HepG2 (cell line): Measurements from ENCODE around the gene FJX1. TPM values are rescaled to one million over a fixed set of nuclear protein-coding genes. Genes with fewer than 3 reads are reported as not detected.

Experiments used
- ARHGAP35 ChIP-seq: sonication (generic); formaldehyde crosslinking; IDR thresholded peaks from 2 replicates; pipeline ENCODE4 v1.9.0; 2022; ENCODE audit warnings: mild to moderate bottlenecking, inconsistent platforms, moderate library complexity, missing genetic modification reagents, borderline replicate concordance
- BCL6 ChIP-seq: IDR thresholded peaks from 2 replicates; pipeline ENCODE4 v1.6.1; 2016; ENCODE audit warnings: missing genetic modification reagents, missing compliant biosample characterization
- CEBPB ChIP-seq: IDR thresholded peaks from 2 replicates; pipeline ENCODE4 v1.6.1; 2011; ENCODE audit warnings: low read depth, low read length, improper control_type of control experiment, borderline replicate concordance
- DNMT1 ChIP-seq: sonication (generic); formaldehyde crosslinking; IDR thresholded peaks from 2 replicates; pipeline ENCODE4 v1.5.1; 2020; ENCODE audit warnings: mild to moderate bottlenecking, missing genetic modification reagents
- ETV6 ChIP-seq: sonication (generic); formaldehyde crosslinking; conservative IDR thresholded peaks from 2 replicates; pipeline ENCODE4 v1.4.0; 2020; ENCODE audit warnings: missing genetic modification reagents
- FOSL2 ChIP-seq: sonication (generic); formaldehyde crosslinking; IDR thresholded peaks from 2 replicates; pipeline ENCODE4 v1.4.0; 2020; ENCODE audit warnings: missing genetic modification reagents
- GATA4 ChIP-seq: sonication (generic); IDR thresholded peaks from 2 replicates; pipeline ENCODE4 v1.6.1; 2016; ENCODE audit warnings: antibody characterized with exemption, low read depth, borderline replicate concordance
- HDAC1 ChIP-seq: sonication (generic); formaldehyde crosslinking; IDR thresholded peaks from 2 replicates; pipeline ENCODE4 v1.5.1; 2020; ENCODE audit warnings: mild to moderate bottlenecking, missing genetic modification reagents
- HDAC2 ChIP-seq: sonication (generic); formaldehyde crosslinking; IDR thresholded peaks from 2 replicates; pipeline ENCODE4 v1.4.0; 2020; ENCODE audit warnings: missing genetic modification reagents
- MED1 ChIP-seq: sonication (generic); formaldehyde crosslinking; IDR thresholded peaks from 2 replicates; pipeline ENCODE4 v1.4.0; 2020; ENCODE audit warnings: missing genetic modification reagents
- NCOA2 ChIP-seq: sonication (generic); formaldehyde crosslinking; IDR thresholded peaks from 2 replicates; pipeline ENCODE4 v1.8.0; 2022; ENCODE audit warnings: inconsistent platforms
- RORA ChIP-seq: sonication (generic); formaldehyde crosslinking; IDR thresholded peaks from 2 replicates; pipeline ENCODE4 v1.5.0; 2020; ENCODE audit warnings: mild to moderate bottlenecking, missing genetic modification reagents, moderate library complexity
- SMYD3 ChIP-seq: sonication (generic); formaldehyde crosslinking; IDR thresholded peaks from 2 replicates; pipeline ENCODE4 v1.8.1; 2023; ENCODE audit warnings: mild to moderate bottlenecking, missing genetic modification reagents
- THAP11 ChIP-seq: IDR thresholded peaks from 2 replicates; pipeline ENCODE4 v1.6.1; 2016; ENCODE audit warnings: missing biosample characterization, missing genetic modification reagents
- ZBTB8A ChIP-seq: sonication (generic); formaldehyde crosslinking; IDR thresholded peaks from 2 replicates; pipeline ENCODE4 v1.4.0; 2020; ENCODE audit warnings: mild to moderate bottlenecking, low read depth, missing genetic modification reagents, borderline replicate concordance
- ZFP41 ChIP-seq: sonication (generic); formaldehyde crosslinking; IDR thresholded peaks from 2 replicates; pipeline ENCODE4 v1.4.0; 2020; ENCODE audit warnings: mild to moderate bottlenecking, missing genetic modification reagents, borderline replicate concordance
- ZNF230 ChIP-seq: sonication (generic); formaldehyde crosslinking; IDR thresholded peaks from 2 replicates; pipeline ENCODE4 v1.4.0; 2020; ENCODE audit warnings: mild to moderate bottlenecking, missing genetic modification reagents
- ZNF292 ChIP-seq: sonication (generic); formaldehyde crosslinking; IDR thresholded peaks from 2 replicates; pipeline ENCODE4 v1.8.1; 2022; ENCODE audit warnings: mild to moderate bottlenecking, low read depth, missing genetic modification reagents, borderline replicate concordance
- ZNF343 ChIP-seq: sonication (generic); formaldehyde crosslinking; IDR thresholded peaks from 2 replicates; pipeline ENCODE4 v1.4.0; 2020; ENCODE audit warnings: mild to moderate bottlenecking, missing genetic modification reagents
- ZNF354B ChIP-seq: sonication (generic); formaldehyde crosslinking; IDR thresholded peaks from 2 replicates; pipeline ENCODE4 v1.8.0; 2022; ENCODE audit warnings: mild to moderate bottlenecking, missing genetic modification reagents
- polyA plus RNA-seq, 8 experiments: library from polyadenylated mRNA; depleted of rRNA in 3 of 8; stranded (reverse) in 7 of 8; unstranded in 1 of 8; fragments of >200 nt; fragmentation: Illumina TruSeq in 4 of 8; extraction: Trizol in 4 of 8; gene quantifications; 2 replicates each; pipeline versions ENCODE4 v1.2.1 to v1.2.3, GENCODE V29; 2011 to 2016; ENCODE audit warnings: low read depth in 4 of 8, missing spikeins in 1 of 8, mixed read lengths in 1 of 8; ENCODE audit not compliant: insufficient read depth in 1 of 8
- total RNA-seq, 5 experiments: library from RNA; depleted of rRNA; stranded (reverse); fragments of >200 nt; fragmentation: Illumina TruSeq; extraction: Trizol; gene quantifications; 2 replicates each; pipeline ENCODE4 v1.2.3, GENCODE V29; 2016; ENCODE audit warnings: low read depth in 1 of 5
- TF ChIP-seq, protein P1 (sequence below): sonication (generic); formaldehyde crosslinking; IDR thresholded peaks from 2 replicates; pipeline ENCODE4 v1.5.0; 2020; ENCODE audit warnings: missing genetic modification reagents
- TF ChIP-seq, protein P2 (sequence below): sonication (generic); formaldehyde crosslinking; IDR thresholded peaks from 2 replicates; pipeline ENCODE4 v1.5.1; 2020; ENCODE audit warnings: missing genetic modification reagents, mild to moderate bottlenecking, borderline replicate concordance
- TF ChIP-seq, protein P3 (sequence below): sonication (generic); formaldehyde crosslinking; IDR thresholded peaks from 2 replicates; pipeline ENCODE4 v1.4.0; 2020; ENCODE audit warnings: missing genetic modification reagents
- TF ChIP-seq, protein P4 (sequence below): sonication (generic); formaldehyde crosslinking; IDR thresholded peaks from 2 replicates; pipeline ENCODE4 v1.4.0; 2020; ENCODE audit warnings: missing genetic modification reagents, low read depth, mild to moderate bottlenecking, borderline replicate concordance
- TF ChIP-seq, protein P5 (sequence below): sonication (generic); formaldehyde crosslinking; conservative IDR thresholded peaks from 2 replicates; pipeline ENCODE4 v1.4.0; 2020; ENCODE audit warnings: missing genetic modification reagents

FJX1 gene
- total and polyA plus RNA-seq, 2 of the 13 experiments (the other 11 are each of a cell fraction or from before 2014, with no cell fraction given), result 0.40 to 0.82 TPM

DNA sequence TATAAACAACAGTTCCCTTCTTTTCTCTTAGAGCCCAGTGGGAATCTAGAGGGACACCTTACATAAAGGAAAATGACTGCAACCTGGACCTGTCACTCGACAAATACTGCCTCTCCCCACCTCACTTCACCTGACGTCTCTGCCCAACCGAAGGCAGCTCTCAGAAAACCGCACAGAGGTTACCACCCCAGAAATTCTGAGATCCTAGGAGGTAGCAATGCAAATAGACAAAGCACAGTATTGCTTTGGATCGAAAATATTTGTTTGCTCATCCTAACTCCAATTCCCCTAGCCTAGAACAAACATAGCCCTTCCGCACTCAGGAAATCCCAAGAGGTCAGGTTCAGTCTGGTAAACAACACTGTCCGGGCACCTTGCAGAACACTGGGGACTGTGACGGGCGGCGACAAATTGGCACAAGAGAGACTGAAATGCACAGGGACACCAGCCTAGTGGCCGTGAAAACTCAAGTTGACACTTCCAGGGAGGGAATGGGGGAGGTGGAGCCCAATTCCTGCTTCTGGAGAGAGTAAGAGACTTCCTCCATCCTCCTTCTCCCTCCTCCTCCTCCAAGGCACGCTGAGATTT lies 43.9 kb downstream of the FJX1 start (continued):
- peak; percentile 61; the same call in 1 of the 2 replicates for TF ChIP-seq GATA4
- TF ChIP-seq ZFP41 (CRISPR knock-in tag), result no peak
- TF ChIP-seq FOSL2 (CRISPR knock-in tag), result peak; percentile 55; the same call in 1 of the 2 replicates
- no peak for TF ChIP-seq THAP11 (CRISPR knock-in tag)
- no peak for TF ChIP-seq CEBPB
- TF ChIP-seq ZBTB8A (CRISPR knock-in tag), result no peak
- peak; percentile 71; the same call in 1 of the 2 replicates for TF ChIP-seq ZNF292 (CRISPR knock-in tag)
- no peak for TF ChIP-seq DNMT1 (CRISPR knock-in tag)
- TF ChIP-seq, protein P1, sequence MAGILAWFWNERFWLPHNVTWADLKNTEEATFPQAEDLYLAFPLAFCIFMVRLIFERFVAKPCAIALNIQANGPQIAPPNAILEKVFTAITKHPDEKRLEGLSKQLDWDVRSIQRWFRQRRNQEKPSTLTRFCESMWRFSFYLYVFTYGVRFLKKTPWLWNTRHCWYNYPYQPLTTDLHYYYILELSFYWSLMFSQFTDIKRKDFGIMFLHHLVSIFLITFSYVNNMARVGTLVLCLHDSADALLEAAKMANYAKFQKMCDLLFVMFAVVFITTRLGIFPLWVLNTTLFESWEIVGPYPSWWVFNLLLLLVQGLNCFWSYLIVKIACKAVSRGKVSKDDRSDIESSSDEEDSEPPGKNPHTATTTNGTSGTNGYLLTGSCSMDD (CRISPR knock-in tag), result no peak
- peak; percentile 93 for TF ChIP-seq SMYD3 (CRISPR knock-in tag)
- TF ChIP-seq ARHGAP35 (CRISPR knock-in tag), result no peak
- no peak for TF ChIP-seq ZNF230 (CRISPR knock-in tag)
- TF ChIP-seq MED1, result peak; percentile 87
- peak; percentile 82 for TF ChIP-seq HDAC2 (CRISPR knock-in tag)
- TF ChIP-seq ZNF343 (CRISPR knock-in tag), result no peak
- TF ChIP-seq, protein P2, sequence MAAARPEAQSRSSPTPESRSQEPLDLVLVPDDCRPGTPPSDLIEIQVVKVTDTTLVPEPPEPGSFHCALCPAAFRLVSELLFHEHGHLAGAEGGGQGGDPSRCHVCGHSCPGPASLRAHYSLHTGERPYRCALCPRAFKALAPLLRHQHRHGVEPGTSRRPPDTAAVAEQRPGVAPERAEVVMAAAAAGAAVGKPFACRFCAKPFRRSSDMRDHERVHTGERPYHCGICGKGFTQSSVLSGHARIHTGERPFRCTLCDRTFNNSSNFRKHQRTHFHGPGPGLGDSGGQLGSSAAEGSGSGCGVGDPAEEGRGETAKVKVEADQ (CRISPR knock-in tag), result no peak; the same call in 1 of the 2 replicates
- no peak for TF ChIP-seq ETV6 (CRISPR knock-in tag)
- TF ChIP-seq, protein P3, sequence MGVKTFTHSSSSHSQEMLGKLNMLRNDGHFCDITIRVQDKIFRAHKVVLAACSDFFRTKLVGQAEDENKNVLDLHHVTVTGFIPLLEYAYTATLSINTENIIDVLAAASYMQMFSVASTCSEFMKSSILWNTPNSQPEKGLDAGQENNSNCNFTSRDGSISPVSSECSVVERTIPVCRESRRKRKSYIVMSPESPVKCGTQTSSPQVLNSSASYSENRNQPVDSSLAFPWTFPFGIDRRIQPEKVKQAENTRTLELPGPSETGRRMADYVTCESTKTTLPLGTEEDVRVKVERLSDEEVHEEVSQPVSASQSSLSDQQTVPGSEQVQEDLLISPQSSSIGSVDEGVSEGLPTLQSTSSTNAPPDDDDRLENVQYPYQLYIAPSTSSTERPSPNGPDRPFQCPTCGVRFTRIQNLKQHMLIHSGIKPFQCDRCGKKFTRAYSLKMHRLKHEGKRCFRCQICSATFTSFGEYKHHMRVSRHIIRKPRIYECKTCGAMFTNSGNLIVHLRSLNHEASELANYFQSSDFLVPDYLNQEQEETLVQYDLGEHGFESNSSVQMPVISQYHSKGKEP (CRISPR knock-in tag), result no peak
- TF ChIP-seq HDAC1 (CRISPR knock-in tag), result peak; percentile 79
- TF ChIP-seq, protein P4, sequence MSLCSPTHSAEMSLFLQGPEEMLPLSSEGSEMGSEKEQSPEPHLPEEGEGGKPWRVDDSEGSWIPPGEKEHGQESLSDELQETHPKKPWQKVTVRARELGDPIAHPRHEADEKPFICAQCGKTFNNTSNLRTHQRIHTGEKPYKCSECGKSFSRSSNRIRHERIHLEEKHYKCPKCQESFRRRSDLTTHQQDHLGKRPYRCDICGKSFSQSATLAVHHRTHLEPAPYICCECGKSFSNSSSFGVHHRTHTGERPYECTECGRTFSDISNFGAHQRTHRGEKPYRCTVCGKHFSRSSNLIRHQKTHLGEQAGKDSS, result no peak; the same call in none of the 2 replicates
- peak; percentile 95 for TF ChIP-seq BCL6
- no peak for TF ChIP-seq RORA
- TF ChIP-seq NCOA2 (CRISPR knock-in tag), result peak; percentile 91
- 0 out of 2 replicates have a peak, but pooled peaks have one; percentile 62 for TF ChIP-seq ZNF354B (CRISPR knock-in tag)
- TF ChIP-seq, protein P5, sequence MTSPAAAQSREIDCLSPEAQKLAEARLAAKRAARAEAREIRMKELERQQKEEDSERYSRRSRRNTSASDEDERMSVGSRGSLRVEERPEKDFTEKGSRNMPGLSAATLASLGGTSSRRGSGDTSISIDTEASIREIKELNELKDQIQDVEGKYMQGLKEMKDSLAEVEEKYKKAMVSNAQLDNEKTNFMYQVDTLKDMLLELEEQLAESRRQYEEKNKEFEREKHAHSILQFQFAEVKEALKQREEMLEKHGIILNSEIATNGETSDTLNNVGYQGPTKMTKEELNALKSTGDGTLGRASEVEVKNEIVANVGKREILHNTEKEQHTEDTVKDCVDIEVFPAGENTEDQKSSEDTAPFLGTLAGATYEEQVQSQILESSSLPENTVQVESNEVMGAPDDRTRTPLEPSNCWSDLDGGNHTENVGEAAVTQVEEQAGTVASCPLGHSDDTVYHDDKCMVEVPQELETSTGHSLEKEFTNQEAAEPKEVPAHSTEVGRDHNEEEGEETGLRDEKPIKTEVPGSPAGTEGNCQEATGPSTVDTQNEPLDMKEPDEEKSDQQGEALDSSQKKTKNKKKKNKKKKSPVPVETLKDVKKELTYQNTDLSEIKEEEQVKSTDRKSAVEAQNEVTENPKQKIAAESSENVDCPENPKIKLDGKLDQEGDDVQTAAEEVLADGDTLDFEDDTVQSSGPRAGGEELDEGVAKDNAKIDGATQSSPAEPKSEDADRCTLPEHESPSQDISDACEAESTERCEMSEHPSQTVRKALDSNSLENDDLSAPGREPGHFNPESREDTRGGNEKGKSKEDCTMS, result no peak
